ENCODE measurements around the gene P2RY6. TPM values are rescaled to one million over a fixed set of nuclear protein-coding genes. Genes with fewer than 3 reads are reported as not detected.
"Not testable (repeated sequence)": the region's sequence is repeated elsewhere in the genome, so short reads cannot be mapped to it uniquely, and the experiment has no call there.

The P2RY6 gene
- total and polyA plus RNA-seq, 2 of the 8 experiments (the other 6 are each of a cell fraction or from before 2014, with no cell fraction given) = 0.15 TPM; not detected in 1

GRCh38 chr11:73271478-73271865, 666 bp upstream of the P2RY6 start:
- WGBS, 2 experiments (ENCODE audit: extremely low coverage in 1 of 2, insufficient coverage in 1 of 2, insufficient read length in 1 of 2, insufficient replicate concordance in 2 of 2, low coverage in 1 of 2, low lambda C conversion rate in 2 of 2, missing lambda C conversion rate in 1 of 2) = 82% methylated on average over 8 of the region's 10 CpGs; no CpG with 5 or more reads in 1 of the 2 experiments
- H2BK120ac ChIP-seq (replicated peaks; ENCODE audit: low read depth, low read length); H3K14ac ChIP-seq (ENCODE audit: insufficient read length); H3K79me1 ChIP-seq (ENCODE audit: low read depth, low read length); H3K9me3 ChIP-seq (ENCODE audit: insufficient read depth in 2 of 2, low read depth in 1 of 2, low read length in 1 of 2); H4K20me1 ChIP-seq (replicated peaks in 1 of 2; ENCODE audit: control insufficient read depth in 1 of 2, insufficient read depth in 2 of 2, low read length in 2 of 2); H3K9ac ChIP-seq (replicated peaks in 1 of 4; ENCODE audit: extremely low read depth in 1 of 4, low read depth in 3 of 4, low read length in 3 of 4); H3K79me2 ChIP-seq (ENCODE audit: control insufficient read depth in 1 of 2, insufficient read depth in 2 of 2, low read length in 2 of 2); H2BK15ac ChIP-seq (ENCODE audit: low read length); H3K27ac ChIP-seq (ENCODE audit: low read depth, low read length); H3K18ac ChIP-seq (ENCODE audit: extremely low read depth, low read length); H2BK5ac ChIP-seq (ENCODE audit: low read depth, low read length); DNase-seq (ENCODE audit: low read depth in 1 of 2, low spot score in 2 of 2); H4K91ac ChIP-seq (replicated peaks; ENCODE audit: insufficient read length, low read length); H3K23me2 ChIP-seq (ENCODE audit: low read depth, low read length); H2AK5ac ChIP-seq (ENCODE audit: low read depth, low read length); H4K5ac ChIP-seq (ENCODE audit: insufficient read length, low read depth, low read length); H3K23ac ChIP-seq (ENCODE audit: insufficient read length); H3K36me3 ChIP-seq (ENCODE audit: control insufficient read depth in 2 of 4, insufficient read depth in 4 of 4, low read length in 3 of 4); H2BK20ac ChIP-seq (ENCODE audit: low read length); H3K4ac ChIP-seq (replicated peaks; ENCODE audit: insufficient read length, low read depth, low read length); H3K4me2 ChIP-seq (ENCODE audit: insufficient read depth in 1 of 2, low read depth in 2 of 2, low read length in 2 of 2); FAIRE-seq; H4K8ac ChIP-seq (ENCODE audit: extremely low read depth, insufficient read depth, low read length); POLR2A ChIA-PET (ENCODE audit: partially characterized antibody); H3K4me3 ChIP-seq (ENCODE audit: extremely low read depth in 1 of 4, insufficient read depth in 2 of 4, low read depth in 3 of 4, low read length in 4 of 4); H3K56ac ChIP-seq (replicated peaks; ENCODE audit: insufficient read length, low read depth, low read length); H3K27me3 ChIP-seq (replicated peaks in 1 of 4; ENCODE audit: control insufficient read depth in 3 of 4, extremely low read depth in 1 of 4, insufficient read depth in 3 of 4, low read length in 3 of 4): not testable (repeated sequence)
- CTCF ChIA-PET (ENCODE audit: partially characterized antibody) = interaction anchor here (0.6 to 16.5 kb wide), 10 partner anchors 10 to 88 kb away, joined by 3 to 173 read pairs (median 7); no protein-coding TSS in a partner anchor
- H3K4me1 ChIP-seq (replicated peaks in 1 of 4; ENCODE audit: control insufficient read depth in 3 of 4, insufficient read depth in 4 of 4, low read length in 3 of 4) = peaks cover 0 to 15% (median 9%) of the 10 kb centered on the region in 4 experiments; a peak in 5 of 7 replicates
- 0 out of 2 replicates have a peak overlapping the region, but pooled peaks have one; percentile 1 for H2BK12ac ChIP-seq (ENCODE audit: low read depth, low read length)
- H2AFZ ChIP-seq (ENCODE audit: low read length) = peak overlapping the region; percentile 67

Data from H1 (cell line).